Fibroblast of villous mesenchyme (primary cell): ENCODE results near the gene NEMF. TPM values are rescaled to one million over a fixed set of nuclear protein-coding genes. Genes with fewer than 3 reads are reported as not detected.

Source experiments
- DNase-seq: peaks from one replicate; pipeline ENCODE4 v3.0.0-alpha.2; 2010; ENCODE audit warnings: low read depth
- H3K4me3 ChIP-seq: 2 replicates; pipeline ENCODE4 v1.5.1; 2011; ENCODE audit warnings: low read depth, mild to moderate bottlenecking, low read length
- CTCF ChIP-seq: IDR thresholded peaks from 2 replicates; pipeline ENCODE4 v1.5.1; 2012; ENCODE audit warnings: low read depth, mild to moderate bottlenecking, low read length; ENCODE audit not compliant: insufficient read depth
- total RNA-seq: library from RNA; depleted of rRNA; stranded (reverse); fragments of >200 nt; gene quantifications from 2 replicates; pipeline ENCODE4 v1.2.3, GENCODE V29; 2012

The NEMF gene
- total RNA-seq, 1 donor = 70.0 TPM

GRCh38 chr14:49870908-49871307, 18.3 kb upstream of the NEMF start:
- no peak overlapping the region for H3K4me3 ChIP-seq
- no peak for DNase-seq
- no peak for TF ChIP-seq CTCF

DNA sequence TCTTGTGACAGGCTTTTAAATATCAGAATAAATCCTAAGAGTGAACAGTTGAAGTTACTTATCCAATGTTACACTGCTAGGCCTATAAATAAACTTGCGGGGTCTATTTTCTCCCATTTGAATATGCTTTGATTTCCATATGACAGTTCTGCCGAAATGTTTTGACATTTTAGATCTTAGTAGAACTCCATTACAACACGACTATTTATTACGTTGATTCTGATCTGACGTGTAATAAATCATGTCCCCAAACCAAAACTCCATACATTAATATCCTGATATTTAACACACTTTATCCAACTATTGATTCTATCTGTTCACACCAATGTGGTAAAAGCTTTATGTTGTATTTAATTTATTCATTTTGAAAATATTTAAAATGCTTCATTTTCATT, 16.1 kb upstream of the NEMF start:
- DNase-seq = no peak
- TF ChIP-seq CTCF = no peak

GRCh38 chr14:49867831-49868719, 15.5 kb upstream of the NEMF start:
- H3K4me3 ChIP-seq = peak overlapping the region; percentile 64
- peak; percentile 97 for DNase-seq
- TF ChIP-seq CTCF = no peak

More for the DNA sequence above, 16.1 kb upstream of the NEMF start:
- peak overlapping the region; percentile 64 for H3K4me3 ChIP-seq

GRCh38 chr14:49865431-49865859, 12.9 kb upstream of the NEMF start:
- H3K4me3 ChIP-seq = no peak overlapping the region
- peak; percentile 91 for TF ChIP-seq CTCF
- DNase-seq = peak; percentile 74

GRCh38 chr14:49863487-49864281, 11.1 kb upstream of the NEMF start:
- TF ChIP-seq CTCF = no peak
- peak; percentile 35 for DNase-seq
- peak overlapping the region; percentile 79 for H3K4me3 ChIP-seq

DNA sequence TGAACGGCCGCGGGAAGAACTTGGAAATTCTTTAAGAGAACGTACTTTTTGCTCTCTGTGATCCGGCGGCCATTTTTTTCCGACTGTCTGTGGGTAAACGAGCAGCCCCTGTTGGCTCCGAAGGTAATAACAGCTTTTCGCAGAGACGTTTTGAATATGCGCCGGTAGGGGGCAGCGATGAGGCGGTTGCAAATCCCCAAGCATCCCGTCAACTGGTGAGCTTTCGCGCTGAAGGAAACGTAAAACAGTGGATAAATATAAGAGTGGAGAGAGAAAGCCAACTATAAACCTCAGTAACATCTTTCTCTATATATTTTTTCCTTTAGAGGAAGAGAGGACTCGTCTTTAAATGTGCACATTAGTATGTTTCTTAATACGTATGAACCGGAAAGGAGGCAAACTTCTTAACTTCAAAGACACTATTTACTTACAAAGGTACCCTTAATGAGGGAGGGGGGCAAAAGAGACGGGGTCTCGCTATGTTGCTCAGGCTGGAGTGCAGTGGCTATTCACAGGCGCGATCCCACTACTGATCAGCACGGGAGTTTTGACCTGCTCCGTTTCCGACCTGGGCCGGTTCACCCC, 9.6 kb upstream of the NEMF start:
- peak overlapping the region; percentile 71 for H3K4me3 ChIP-seq
- TF ChIP-seq CTCF = peak; percentile 100
- peak; percentile 92 for DNase-seq
